ENCODE data around the gene SLC43A3.
A peak's percentile ranks its signal among the peaks of the same experiment; 100 is the strongest.

SLC43A3 gene

DNA sequence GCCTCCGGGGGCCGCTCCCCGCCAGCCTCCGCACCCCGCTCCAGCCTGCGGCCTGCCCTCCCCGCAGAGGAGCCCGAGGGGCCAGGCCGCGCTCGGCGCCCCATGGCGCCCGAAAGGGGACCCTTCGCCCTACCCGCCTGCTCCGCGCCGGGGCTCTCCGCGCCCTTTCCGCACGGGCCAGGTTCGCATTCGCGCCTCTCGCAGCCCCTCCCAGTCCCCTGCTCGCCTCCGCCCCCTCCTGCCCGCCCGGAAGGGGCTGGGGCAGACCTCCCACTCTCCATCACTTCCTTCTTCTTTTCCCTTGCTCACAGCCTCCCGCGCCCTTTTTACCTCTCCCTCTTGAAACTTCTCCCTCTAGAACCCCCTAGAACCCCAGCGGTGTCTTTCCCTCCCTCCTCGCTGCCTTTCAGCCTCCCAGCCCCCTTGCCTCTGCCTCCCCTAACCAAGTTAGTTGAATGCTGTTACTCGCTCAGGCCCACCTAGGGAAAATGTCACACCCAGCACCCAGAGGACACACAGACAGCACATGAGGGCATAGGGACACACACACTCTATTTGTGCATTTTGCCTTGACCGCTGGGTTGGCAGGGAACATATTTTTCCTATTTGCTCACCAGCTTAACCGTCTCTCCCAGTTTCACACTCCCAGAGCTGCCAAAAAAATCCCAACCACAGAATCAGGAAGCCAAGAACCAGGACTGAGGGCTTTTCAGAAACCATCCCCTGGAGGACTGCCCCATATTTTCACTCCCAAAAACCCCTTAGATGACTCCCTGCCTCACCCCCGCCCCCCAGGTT, at the start of gene SLC43A3:
Gene SLC43A3, minus strand, starts transcription at position 193 of the 798 bp plus-strand sequence. CDS start 949 bp downstream, outside the sequence.
- peak; percentile 60 to 62 for DNase-seq (ENCODE audit: low read depth in 2 of 2)

DNA sequence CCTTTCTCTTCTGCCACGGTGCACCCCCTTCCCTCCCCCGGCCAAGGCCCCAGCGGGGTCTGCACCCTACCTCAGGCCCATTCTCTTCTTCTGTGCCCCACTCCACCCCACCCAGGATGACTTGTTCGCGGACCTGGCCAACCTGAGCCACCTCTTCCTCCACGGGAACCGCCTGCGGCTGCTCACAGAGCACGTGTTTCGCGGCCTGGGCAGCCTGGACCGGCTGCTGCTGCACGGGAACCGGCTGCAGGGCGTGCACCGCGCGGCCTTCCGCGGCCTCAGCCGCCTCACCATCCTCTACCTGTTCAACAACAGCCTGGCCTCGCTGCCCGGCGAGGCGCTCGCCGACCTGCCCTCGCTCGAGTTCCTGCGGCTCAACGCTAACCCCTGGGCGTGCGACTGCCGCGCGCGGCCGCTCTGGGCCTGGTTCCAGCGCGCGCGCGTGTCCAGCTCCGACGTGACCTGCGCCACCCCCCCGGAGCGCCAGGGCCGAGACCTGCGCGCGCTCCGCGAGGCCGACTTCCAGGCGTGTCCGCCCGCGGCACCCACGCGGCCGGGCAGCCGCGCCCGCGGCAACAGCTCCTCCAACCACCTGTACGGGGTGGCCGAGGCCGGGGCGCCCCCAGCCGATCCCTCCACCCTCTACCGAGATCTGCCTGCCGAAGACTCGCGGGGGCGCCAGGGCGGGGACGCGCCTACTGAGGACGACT, 49.3 kb upstream of the SLC43A3 start:
- DNase-seq (ENCODE audit: low read depth in 2 of 2): no peak

DNA sequence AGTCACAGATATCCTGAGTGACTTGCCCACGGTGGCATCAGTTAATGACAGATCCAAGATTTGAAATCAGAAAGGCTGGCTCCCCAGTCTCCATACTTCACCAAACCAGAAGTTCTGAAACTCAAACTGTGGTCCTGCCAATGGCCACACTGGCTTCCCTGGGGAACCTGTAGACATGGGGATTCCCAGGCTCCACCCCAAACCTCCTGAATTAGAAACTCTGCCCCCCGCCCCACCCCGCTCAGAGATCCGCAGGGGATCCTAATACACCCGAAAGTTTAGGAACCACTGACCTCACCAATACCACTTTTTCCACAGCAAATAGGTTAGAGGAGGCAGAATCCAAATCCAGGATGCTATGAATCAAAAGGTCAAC, 48.7 kb upstream of the SLC43A3 start:
- DNase-seq (ENCODE audit: low read depth in 2 of 2): no peak

DNA sequence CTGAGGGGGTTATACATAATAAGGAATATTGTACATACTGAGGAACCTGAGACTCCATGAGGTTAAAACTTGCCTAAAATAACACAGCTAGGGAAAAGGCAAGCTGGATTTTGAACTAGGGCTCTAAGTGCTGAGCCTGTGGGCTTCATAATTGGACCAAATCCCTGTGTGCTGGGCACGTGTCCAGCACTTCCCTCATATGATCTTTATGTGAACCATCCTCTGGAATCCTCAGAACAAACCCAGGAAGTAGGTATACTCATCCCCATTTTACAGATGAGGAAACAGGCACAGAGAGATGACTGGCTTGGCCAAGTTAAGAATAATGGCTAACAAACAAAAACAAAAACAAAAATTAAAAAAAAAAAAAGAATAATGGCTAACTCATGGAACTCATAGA, 48.3 kb upstream of the SLC43A3 start:
- no peak for DNase-seq (ENCODE audit: low read depth in 2 of 2)

DNA sequence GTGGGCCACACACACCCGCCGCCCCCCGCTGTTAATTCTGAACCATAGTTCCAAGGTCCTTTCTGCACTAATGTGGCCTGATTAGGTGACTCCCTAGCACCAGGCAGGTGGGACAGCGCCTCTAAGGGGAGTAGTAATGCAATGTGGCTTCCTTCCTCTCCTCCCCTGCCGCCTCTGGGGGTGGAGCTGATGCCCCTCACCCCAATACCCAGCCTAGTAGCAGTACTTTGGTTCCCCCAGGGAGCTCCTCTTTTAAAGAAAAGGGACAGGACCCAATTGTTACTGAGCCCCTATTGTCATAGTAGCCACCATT, 47.8 kb upstream of the SLC43A3 start:
- no peak for DNase-seq (ENCODE audit: low read depth in 2 of 2)

DNA sequence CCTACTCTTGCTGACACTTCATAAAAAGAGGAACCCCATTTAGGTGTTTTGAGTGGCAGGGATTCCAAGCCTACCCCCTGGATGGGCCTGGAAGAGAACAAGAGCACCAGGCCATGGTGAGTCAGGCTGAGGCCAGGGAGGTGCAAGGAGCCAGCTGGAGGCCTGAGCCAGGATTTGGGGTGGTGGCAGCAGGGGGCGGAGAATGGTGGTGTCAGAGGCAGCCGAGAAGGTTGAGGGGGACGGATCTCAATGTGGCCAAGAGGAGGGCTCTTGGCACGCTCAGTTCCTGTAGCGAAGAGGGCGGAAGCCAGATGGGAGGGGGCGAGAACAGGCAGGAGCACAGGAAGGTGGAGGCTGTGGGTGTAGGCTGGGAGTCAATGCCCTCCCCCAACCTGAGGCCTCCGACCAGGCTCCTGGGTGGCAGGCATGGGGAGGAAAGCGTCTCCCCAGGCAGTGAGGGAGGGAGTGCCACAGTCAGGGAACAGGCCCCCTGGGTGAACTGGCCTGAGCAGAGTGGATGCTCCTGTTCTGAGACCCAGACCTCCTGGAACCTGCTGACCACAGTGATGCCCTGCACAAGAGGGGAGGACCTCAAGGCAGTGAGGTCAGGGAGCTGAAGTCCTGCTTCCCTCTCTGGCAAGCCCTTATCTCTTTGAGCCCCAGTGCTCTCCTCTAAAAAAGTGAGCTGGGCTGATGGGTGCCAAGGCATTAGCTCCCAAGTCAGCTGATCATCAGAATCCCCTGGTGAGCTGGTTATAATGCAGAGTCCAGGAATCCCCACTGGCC, 47.3 kb upstream of the SLC43A3 start:
- no peak for DNase-seq (ENCODE audit: low read depth in 2 of 2)

DNA sequence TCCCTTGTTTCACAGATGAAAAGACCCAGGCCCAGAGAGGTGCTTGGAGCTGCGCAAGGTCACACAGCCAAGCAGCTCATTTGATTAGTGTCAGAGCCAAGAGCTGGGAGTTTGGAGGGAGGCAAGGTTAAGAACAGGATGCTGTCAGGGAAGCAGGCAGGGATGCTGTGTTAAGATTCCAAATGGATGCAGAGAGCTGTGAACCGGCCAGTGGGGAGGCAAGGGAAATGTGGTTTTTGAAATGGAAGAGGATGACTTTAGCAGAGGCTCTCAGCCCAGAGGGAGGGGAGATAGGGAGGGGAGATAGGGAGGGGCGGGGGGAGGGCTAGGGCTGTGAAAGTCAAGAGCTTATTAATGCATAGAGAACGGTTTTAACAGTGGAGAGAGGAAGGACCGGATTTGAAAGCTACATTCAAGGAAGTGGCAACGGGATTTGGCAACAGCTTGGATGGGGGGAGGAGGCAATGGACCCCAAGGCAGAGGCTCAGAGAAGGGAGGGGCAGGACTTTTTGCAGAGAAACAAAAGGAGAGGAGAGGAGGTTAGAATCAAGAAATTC, 46.4 kb upstream of the SLC43A3 start:
- DNase-seq (ENCODE audit: low read depth in 2 of 2): no peak

DNA sequence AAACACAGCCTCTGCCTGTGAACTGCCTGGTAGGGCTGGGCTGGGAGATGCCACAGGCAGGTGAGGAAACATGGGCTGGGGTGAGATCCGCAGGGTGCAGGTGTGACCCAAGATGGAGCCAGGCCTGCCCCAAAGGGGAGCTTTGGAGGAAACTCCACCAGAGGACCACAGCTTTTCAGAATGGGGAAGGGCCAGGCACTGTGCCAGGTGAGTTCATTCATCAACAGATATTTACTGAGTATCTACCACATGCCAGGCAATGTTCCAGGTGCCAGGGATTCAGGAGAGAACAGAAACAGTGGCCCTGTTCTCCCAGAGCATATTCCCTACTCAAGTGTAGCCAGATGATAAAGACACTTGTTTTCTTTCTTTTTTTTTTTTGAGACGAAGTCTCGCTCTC, 44.6 kb upstream of the SLC43A3 start:
- no peak for DNase-seq (ENCODE audit: low read depth in 2 of 2)

DNA sequence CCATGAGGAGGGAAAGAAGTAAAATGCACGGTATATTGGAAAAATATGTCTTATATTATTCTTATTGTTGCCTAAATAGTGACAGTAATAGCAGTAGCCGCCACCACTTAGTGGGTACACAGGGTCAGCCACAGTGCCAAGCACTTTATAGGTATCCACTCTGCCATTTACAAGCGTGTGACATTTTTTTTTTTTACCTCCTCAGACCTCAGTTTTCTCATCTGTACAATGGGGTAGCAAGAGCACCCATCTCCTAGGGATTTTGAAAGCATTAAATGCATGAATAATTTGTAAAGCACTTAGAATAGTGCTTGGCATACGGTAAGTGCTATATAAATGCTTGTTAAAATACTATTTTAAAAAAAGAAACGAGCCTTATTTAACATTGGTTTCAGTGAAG, 42.3 kb upstream of the SLC43A3 start:
- no peak for DNase-seq (ENCODE audit: low read depth in 2 of 2)

DNA sequence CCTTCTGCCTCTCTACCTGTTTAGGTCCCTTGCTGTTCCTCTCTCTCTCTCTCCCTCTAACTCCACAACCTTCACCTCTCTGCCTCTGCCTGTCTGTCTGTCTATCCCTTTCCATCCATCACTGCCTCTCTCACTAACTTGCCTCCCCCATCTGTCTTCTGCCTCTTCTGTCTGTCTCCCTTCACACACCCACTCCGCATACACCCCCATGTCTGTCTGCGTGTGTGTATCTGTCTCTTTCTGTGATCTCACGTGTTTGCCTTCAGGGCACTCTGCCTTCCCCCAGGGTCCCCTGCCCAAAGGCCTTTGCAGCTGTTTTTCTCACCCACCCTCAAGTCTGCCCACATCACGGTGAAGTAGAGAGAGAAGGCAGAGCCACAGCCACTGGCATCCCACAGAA, 41.4 kb upstream of the SLC43A3 start:
- DNase-seq (ENCODE audit: low read depth in 2 of 2): no peak

DNA sequence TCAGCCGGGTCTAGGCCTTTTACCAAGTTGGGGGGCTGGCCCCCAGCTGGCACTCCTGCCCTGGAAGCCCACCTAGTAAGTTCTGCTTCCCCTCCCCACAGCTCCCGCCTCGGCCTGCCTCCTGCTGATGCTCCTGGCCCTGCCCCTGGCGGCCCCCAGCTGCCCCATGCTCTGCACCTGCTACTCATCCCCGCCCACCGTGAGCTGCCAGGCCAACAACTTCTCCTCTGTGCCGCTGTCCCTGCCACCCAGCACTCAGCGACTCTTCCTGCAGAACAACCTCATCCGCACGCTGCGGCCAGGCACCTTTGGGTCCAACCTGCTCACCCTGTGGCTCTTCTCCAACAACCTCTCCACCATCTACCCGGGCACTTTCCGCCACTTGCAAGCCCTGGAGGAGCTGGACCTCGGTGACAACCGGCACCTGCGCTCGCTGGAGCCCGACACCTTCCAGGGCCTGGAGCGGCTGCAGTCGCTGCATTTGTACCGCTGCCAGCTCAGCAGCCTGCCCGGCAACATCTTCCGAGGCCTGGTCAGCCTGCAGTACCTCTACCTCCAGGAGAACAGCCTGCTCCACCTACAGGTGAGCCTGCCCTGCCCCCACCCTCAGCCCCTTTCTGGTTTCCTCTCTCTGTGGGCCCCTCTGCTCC, 40.7 kb upstream of the SLC43A3 start:
- no peak for DNase-seq (ENCODE audit: low read depth in 2 of 2)

DNA sequence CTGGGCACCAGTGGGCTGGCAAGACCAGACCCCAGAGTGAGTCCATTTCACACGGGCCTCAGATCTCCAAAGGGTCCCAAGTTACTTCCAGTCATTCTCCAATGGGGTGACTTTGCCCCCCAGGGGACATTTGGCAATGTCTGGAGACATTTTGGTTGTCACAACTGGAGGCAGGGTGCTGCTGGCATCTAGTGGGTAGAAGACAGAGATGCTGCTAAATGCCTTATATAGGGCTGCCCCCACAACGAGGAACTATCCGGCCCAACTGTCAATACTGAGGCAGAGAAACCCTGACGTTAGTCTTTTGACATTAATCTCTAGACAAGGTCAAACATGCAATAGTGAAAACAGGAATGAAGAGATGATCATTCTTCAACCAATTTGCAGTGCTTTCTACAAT, 39.8 kb upstream of the SLC43A3 start:
- DNase-seq (ENCODE audit: low read depth in 2 of 2): no peak

DNA sequence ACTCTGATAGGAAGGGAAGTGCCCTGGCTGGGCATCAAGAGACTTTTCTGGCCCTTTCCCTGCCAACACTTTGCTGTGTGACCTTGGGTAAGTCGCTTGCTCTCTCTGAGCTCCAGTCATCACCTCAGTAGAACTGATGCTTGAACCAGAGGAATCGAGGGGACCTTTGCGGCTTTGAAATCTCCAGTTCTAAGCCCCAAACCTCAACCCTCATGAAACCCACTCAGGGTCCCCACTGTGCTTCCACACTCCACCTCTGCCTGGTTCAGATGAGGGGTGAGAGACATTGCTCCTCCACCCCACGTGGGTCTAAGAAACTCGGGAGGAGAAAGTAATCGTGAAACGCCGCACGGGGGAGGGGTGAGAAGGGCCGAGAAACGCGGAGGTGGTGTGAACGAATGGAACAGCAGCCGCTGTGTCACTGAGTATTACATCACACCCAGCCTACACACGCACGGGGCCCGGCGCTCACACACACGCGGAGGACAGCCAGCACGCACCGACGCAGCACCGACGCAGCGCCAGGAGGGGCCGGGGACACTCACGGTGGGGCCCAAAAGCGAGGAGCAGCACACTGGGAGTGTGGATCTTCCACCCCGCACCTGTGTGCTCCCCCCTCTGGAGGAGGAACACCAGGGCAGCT, 37.7 kb upstream of the SLC43A3 start:
- DNase-seq (ENCODE audit: low read depth in 2 of 2): no peak

DNA sequence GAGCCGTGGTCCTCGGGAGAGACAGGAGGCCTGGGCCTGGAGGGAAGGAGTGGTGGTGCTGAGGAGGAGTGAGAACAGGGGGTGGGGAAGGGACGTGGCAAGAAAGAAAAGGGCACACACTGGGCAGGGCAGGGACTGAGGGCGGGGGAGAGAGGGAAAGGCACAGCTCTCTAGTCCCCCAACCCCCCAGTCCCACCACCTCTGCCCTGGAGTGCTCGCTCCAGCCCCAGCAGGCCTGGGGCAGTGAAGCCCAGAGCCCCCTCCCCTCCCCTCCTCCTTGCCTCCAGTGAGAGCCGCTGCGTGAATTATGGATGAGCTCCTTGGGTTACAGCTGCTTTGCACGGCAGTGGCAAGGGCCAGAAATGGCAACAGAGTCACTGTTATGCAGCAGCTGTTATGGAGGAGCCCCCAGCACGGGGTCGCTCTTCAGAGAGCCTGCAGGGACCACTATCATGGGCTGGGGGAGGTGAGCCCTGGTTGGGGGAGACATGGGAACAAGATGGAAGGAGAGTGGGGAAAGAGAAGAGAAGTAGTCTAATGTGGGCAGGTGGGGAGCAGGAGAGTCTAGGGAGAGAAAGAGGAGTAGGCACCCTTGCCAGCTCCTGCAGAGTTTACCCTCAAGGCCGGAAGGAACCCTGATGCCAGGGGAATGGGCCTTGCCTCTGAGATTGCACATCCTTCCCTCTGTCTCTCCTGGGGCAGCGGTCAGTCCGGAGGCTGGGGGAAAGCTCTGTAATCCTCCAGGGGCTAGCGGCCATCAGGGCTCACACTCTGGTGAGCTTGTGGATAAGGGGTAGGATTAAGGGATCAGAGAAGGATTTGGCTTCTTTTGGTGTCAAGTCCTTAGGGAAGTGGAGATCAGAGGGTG, 37.0 kb upstream of the SLC43A3 start:
- DNase-seq (ENCODE audit: low read depth in 2 of 2): no peak

DNA sequence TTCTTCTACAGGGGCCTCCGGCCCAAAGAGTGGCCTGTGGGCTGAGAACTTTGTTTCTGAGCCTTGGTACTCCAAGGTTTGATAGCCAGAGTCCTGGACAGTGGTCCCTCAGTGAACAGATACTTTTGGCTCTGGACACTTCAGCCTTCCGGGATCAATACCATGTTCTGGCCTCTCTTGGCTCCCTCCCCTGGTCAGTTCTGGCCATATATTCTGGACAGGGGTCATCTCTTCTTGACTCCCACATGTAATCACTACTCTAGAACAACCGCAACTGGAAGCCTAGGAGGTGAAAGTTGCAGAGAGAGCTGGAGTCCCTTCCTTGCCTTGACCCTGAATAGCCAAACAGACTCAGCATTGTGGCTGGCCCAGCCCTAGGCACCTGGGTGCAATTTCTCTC, 35.7 kb upstream of the SLC43A3 start:
- no peak for DNase-seq (ENCODE audit: low read depth in 2 of 2)

DNA sequence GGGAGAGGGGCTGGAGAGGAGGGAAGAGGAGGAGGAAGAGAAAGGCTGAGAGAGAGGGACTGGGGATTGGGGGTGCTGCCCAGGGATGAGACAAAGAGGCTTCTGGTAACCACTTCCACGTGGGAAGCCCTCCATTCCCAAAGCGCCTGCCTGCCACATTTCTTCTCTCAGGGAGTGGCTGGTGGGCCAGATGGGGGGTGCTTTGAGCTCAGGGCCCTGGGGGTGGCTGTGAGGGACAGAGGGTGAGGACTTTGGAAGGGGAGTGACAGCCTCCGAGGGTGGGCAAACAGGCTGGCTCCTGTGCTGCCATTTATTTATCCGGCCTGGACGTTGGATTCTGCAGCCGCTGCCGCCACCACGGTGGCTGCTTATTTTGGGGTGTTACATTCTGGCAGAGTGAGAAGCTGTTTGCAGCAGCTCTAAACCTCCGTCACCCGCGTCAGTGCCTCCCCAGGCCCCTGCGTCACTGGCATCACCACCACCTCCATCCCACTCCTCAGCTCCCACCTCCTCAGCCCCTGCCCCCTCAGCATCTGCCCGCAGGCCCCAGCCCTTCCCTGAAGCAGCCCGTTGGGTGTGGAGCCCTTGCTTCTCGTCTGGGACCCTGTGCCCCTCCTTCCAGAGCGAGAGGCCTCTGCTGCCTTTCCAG, 35.0 kb upstream of the SLC43A3 start:
- no peak for DNase-seq (ENCODE audit: low read depth in 2 of 2)

DNA sequence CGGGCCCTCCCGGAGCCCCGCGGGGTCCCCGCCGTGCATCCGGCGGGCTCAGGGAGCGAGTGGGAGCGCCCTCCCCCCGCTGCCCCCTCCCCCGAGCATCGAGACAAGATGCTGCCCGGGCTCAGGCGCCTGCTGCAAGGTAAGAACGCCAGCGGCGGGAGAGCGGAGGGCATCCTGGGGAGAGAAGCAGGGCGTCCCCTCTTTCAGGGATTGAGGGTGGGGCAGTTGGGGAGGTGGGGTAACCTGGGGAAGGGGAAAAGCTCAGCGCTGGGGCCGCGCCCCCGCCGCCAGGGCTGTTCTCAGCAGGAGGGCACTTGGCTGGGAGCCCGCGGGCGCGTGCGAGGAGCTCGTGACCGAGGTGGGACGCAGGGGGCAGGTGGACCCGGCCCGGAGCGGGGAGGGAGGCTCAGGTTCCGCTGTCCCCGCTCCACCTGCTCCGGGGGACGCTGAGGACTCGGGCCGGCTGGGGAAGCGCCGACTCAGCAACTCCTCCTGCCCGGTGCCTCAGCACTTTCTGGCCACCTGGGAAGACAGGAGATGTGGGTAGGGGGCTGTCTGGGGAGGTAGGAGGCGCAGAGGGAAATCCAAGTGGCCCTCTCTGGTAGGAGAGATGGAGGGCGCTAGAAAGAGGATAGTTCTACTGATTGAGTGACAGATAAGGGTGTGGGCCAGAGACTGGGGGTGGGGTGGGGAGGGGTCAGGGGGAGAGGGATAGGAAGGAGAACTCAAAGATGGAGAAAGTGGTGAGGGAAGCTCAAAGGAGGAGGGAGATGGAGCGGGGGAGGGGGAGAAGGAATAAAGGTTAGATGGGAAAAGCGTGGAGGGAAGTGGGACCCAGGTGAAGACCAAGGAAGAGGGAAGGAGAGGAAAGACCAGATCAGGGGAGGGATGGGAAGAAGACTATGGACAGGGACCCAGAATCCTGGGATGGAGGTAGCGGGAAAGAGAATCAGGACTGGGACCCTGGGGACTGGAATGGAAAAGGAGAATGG, 34.1 kb upstream of the SLC43A3 start:
- no peak for DNase-seq (ENCODE audit: low read depth in 2 of 2)

DNA sequence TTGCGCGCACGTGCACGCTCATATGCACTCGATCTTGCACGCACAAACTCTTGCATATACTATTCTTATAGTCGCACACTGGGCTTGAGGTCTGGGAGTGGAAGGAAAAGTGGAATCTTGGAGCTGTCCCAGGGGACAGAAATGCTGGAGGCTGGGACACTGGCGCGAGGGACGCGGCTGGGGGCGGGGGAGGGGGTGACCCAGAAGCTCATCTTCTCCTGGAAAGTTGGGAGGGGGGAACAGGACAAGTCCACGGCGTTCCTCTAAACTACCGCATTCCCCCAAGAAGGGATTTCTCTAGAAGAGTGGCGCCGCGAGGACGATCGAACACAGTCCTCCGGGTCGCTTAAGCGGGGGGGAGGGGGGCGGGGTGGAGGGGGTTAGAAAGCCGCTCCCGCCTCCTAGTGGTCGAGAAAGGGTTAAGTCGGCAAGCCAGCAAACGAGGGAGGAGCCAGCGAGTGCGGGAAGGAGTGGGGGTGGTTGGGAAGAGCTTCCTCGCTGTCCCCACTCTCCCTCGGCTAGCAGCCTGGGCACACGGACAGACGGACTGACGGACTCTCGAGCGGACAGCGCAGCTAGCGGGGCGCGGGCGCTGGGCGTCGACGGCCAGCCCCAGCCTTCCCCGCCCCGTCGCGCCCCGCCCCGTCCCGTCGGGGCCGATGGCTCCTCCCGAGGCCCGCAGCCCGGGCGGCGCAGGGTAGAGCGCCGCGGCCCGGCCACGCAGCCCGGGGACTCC, 33.3 kb upstream of the SLC43A3 start, which contains the start of gene RTN4RL2:
Gene RTN4RL2, plus strand, starts transcription at position 507 of the 736 bp plus-strand sequence. CDS start 338 bp downstream, outside the sequence.
- no peak for DNase-seq (ENCODE audit: low read depth in 2 of 2)

Data from activated CD8-positive, alpha-beta memory T cell treated with anti-CD3 and anti-CD28 coated beads for 4 hours (primary cell).